NCI-H345 treated with DMSO at 0.1 percent for 48 hours (cell line): ENCODE measurements around the gene IPCEF1.
"Not testable (repeated sequence)": the region's sequence is repeated elsewhere in the genome, so short reads cannot be mapped to it uniquely, and the experiment has no call there.

Experiments used
- DNase-seq: peaks from one replicate; lab custom pipeline; 2025; ENCODE audit not compliant: unreplicated experiment; lab: John Stamatoyannopoulos, UW

The IPCEF1 gene

GRCh38 chr6:154337406-154338005 lies 19.1 kb downstream of the IPCEF1 start:
- DNase-seq, result no peak

GRCh38 chr6:154334147-154334546 lies 22.5 kb downstream of the IPCEF1 start:
- DNase-seq, result not testable (repeated sequence)

- DNase-seq, result no peak
Observed at GRCh38 chr6:154331750-154332149, 24.9 kb downstream of the IPCEF1 start.

- no peak for DNase-seq
Observed at GRCh38 chr6:154329350-154330170, 27.0 kb downstream of the IPCEF1 start.

DNA sequence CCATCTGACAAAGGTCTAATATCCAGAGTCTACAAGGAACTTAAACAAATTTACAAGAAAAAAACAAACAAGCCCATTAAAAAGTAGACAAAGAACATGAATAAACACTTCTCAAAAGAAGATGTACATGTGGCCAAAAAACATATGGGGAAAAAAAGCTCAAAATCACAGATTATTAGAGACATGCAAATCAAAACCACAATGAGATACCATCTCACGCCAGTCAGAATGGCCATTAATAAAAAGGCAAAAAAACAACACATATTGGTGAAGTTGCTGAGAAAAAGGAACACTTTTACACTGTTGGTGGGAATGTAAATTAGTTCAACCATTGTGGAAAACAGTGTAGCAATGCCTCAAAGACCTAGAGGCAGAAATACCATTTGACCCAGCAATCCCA lies 29.3 kb downstream of the IPCEF1 start:
- DNase-seq, result not testable (repeated sequence)

GRCh38 chr6:154325142-154325541 lies 31.5 kb downstream of the IPCEF1 start:
- DNase-seq, result no peak

- no peak for DNase-seq
Observed at GRCh38 chr6:154320181-154320580, 36.4 kb downstream of the IPCEF1 start.

- DNase-seq, result no peak
Observed at GRCh38 chr6:154319231-154319858, 37.3 kb downstream of the IPCEF1 start.

DNA sequence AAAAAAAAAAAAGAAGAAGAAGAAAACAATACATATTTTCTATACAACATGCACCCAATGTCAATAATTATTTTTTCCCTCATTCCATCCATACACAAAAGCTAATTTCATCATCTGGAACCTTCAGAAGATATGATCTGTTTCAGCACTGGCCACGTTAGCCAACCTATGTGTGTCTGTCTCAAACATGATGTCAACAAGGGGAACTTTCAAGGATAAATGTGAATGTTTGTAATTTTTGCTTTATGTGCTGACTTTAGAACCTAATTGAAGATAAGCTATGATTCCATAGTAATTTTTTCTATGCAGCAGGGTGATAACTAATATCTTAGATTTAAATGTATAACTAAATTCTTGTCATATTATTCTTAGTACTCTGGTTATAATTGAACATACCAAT lies 37.9 kb downstream of the IPCEF1 start:
- DNase-seq, result no peak

GRCh38 chr6:154316131-154316530 lies 40.5 kb downstream of the IPCEF1 start:
- DNase-seq, result no peak

GRCh38 chr6:154314084-154314483 lies 42.5 kb downstream of the IPCEF1 start:
- no peak for DNase-seq

- DNase-seq, result no peak
Observed at GRCh38 chr6:154308986-154309385, 47.6 kb downstream of the IPCEF1 start.

GRCh38 chr6:154307696-154308425 lies 48.7 kb downstream of the IPCEF1 start:
- no peak for DNase-seq

DNA sequence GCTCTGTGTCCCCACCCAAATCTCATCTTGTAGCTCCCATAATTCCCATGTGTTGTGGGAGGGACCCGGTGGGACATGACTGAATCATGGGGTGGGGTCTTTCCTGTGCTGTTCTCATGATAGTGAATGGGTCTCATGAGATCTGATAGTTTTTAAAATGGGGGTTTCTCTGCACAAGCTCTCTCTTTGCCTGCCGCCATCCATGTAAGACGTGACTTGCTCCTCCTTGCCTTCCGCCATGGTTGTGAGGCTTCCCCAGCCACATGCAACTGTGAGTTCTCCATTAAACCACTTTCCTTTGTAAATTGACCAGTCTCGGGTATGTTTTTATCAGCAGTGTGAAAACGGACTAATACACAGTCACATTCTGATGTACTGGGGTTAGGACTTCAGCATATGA lies 49.5 kb downstream of the IPCEF1 start:
- DNase-seq, result not testable (repeated sequence)

DNA sequence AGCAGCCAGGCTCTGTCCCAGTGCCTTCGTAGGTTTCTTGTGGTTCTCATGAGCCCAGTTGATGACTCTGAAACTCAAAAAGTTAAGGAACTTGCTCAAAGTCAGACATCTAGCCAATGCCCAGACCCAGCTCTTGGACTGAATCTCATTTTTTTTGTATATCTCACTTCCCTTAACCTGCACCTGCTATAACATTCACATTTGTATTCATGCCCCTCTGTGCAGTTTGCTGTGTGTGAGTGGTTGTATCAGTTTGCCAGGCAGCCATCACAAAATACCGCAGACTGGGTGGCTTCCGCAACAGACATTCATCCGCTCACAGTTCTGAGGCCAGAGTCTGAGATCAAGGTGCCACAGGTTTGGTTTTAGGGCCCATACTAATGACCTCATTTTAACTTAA lies 49.9 kb downstream of the IPCEF1 start:
- DNase-seq, result no peak

DNA sequence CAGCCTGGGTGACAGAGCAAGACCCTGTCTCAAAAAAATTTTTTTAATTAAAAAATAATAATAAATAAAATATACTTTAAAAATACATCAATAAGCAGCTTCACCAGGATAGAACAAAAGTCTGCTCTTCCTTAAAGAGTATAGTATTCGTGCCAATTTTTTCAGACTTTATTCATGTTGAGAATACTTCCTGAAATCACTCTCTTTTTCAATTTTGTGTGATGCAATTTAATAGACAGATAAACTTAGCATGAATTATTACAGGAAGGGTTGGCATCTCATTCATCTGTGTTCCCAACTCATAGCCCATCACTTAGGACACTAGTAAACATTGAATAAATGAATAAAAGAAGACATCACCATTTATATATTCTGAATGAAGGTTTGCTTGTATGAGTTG lies 52.4 kb downstream of the IPCEF1 start:
- DNase-seq, result no peak

DNA sequence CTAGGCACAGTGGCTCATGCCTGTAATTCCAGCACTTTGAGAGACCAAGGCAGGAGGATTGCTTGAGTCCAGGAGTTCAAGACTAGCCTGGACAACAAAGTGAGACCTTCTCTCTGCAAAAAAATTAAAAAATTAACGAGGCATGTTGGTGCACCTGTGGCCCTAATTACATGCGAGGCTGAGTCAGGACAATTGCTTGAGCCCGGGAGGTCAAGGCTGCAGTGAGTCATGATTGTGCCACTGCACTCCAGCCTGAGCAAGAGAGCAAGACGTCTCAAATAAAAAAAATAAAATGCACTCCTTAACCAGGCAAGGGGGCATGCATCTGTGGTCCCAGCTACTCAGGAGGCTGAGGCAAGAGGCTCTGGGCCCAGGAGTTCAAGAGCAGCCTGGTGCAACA lies 53.0 kb downstream of the IPCEF1 start:
- DNase-seq, result not testable (repeated sequence)

DNA sequence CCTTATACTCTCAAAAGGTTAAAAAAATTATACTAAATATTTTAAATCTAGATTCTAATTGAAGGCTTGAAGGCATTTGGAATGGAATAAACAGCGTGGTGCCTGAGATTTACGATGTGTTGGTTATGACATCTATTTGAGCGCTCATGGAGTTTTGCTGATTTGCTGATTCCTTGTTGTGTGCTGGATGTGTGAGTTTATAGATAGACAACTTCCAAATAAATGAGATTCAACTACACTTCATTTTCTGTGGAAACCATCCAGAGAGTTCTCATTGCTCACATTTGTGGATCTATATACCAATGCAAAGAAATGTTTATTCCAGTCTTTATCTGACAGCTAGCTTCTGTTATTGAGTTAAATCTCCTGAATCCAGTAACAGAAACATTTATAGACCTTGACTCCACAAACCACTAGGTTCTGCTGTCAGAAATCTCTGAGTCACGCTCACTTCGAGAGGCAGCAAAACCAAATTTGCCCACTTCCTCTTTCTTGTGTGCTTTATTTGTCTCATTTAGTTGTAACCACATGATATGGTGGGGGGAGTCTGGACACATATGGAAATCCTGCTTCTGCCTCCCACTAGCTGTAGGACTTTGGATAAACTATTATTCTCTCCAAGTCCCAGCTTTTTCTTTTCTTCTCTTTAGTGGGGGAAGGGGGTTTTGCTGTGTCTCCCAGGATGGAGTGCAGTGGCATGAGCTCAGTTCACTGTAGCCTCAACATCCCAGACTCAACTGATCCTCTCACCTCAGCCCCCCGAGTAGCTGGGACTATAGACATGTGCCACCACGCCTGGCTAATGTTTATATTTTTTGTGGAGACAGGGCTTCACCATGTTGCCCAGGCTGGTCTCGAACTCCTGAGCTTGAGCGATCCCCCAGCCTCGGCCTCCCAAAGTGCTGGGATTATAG lies 54.5 kb downstream of the IPCEF1 start:
- no peak for DNase-seq

DNA sequence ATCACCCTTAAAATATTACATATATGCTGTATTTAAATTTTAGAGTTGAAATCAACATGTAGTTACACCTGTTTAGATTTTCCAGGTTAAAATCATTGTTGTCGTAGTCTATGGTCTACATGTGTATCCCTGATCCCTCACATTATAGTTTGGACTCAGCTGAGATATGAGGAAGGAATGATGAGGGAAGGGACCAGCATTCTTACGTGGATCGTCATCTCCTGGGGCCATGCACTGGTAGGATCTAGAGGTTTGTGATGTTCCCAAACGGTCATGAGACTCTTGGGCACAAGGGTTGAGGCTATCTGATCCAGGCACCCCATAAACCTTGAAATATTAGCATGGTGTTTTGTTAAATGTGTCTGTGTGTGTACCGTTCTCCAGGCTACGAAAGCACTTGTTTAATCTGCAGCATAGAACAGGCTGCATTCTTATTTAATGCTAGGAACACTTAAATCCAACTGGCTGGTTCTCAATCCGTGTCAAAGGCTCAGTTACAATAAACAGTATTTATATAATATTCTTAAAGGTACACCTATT lies 55.4 kb downstream of the IPCEF1 start:
- DNase-seq, result no peak

DNA sequence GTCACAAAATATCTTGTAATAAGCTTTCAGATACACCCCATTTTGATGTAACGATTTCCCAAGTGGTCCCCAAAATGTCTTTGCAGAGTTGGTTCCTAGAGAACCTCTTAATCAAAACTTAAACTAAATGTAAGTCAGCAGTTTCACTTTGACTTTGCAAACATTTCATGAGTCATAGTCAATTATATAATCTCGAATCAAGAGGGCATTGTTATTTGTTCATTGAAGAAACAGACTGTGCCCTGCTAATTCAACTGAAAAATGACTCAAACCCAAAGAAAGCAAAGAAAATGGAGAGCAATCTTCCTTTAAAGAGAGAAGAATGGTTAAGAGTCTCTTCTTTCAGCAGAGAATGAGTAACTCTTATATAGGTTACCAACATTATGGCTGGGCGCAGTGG lies 58.3 kb downstream of the IPCEF1 start:
- no peak for DNase-seq
